Epithelial cell of proximal tubule (primary cell): ENCODE data around the gene NDUFA12. TPM values are rescaled to one million over a fixed set of nuclear protein-coding genes. Genes with fewer than 3 reads are reported as not detected.

Source experiments
- DNase-seq: peaks from one replicate; pipeline ENCODE4 v3.0.0-alpha.2; 2011; ENCODE audit warnings: low read depth
- H3K4me3 ChIP-seq: 2 replicates; pipeline ENCODE4 v1.5.1; 2011; ENCODE audit warnings: low read depth, mild to moderate bottlenecking, low read length
- CTCF ChIP-seq: conservative IDR thresholded peaks from 2 replicates; pipeline ENCODE4 v1.5.1; 2012; ENCODE audit warnings: low read depth, mild to moderate bottlenecking, low read length
- total RNA-seq: library from RNA; depleted of rRNA; stranded (reverse); fragments of >200 nt; gene quantifications from 2 replicates; pipeline ENCODE4 v1.2.3, GENCODE V29; 2015

The NDUFA12 gene
- total RNA-seq, 1 donor from 2014 or later, result 193 TPM

GRCh38 chr12:94948232-94948810 is 55.2 kb downstream of the NDUFA12 start:
- TF ChIP-seq CTCF, result no peak
- no peak overlapping the region for H3K4me3 ChIP-seq
- no peak for DNase-seq

GRCh38 chr12:94942663-94943062 is 60.8 kb downstream of the NDUFA12 start:
- no peak overlapping the region for H3K4me3 ChIP-seq
- TF ChIP-seq CTCF, result no peak
- no peak for DNase-seq

- no peak for TF ChIP-seq CTCF
- H3K4me3 ChIP-seq, result no peak overlapping the region
- no peak for DNase-seq
Observed at GRCh38 chr12:94941440-94941862, 62.0 kb downstream of the NDUFA12 start.

- TF ChIP-seq CTCF, result no peak
- no peak overlapping the region for H3K4me3 ChIP-seq
- no peak for DNase-seq
Observed at GRCh38 chr12:94940771-94941170, 62.7 kb downstream of the NDUFA12 start.

GRCh38 chr12:94938583-94938982 is 64.9 kb downstream of the NDUFA12 start:
- no peak for DNase-seq
- no peak overlapping the region for H3K4me3 ChIP-seq
- no peak for TF ChIP-seq CTCF

- TF ChIP-seq CTCF, result no peak
- H3K4me3 ChIP-seq, result no peak overlapping the region
- no peak for DNase-seq
Observed at GRCh38 chr12:94930772-94931171, 72.7 kb downstream of the NDUFA12 start.

- H3K4me3 ChIP-seq, result no peak overlapping the region
- no peak for TF ChIP-seq CTCF
- no peak for DNase-seq
Observed at GRCh38 chr12:94930216-94930654, 73.3 kb downstream of the NDUFA12 start.
